Measurements from ENCODE around the gene CXorf49. TPM values are rescaled to one million over a fixed set of nuclear protein-coding genes. Genes with fewer than 3 reads are reported as not detected.
"Not testable (repeated sequence)": the region's sequence is repeated elsewhere in the genome, so short reads cannot be mapped to it uniquely, and the experiment has no call there.

CXorf49 gene
- total RNA-seq (2014; rRNA removed; shearing (Covaris generic)), result not detected in 2 replicates

GRCh38 chrX:71718185-71718584 lies at the start of gene CXorf49:
TSS of gene CXorf49 (minus strand) at chrX:71718285. CDS start at chrX:71718151, 134 bp downstream.
- H3K27ac ChIP-seq; H3K4me1 ChIP-seq (replicated peaks); H3K27me3 ChIP-seq (replicated peaks); DNase-seq (ENCODE audit: low read depth in 1 of 2, low spot score in 2 of 2); H3K9me3 ChIP-seq (replicated peaks); H3K36me3 ChIP-seq; H3K4me3 ChIP-seq: not testable (repeated sequence)

- H3K4me1 ChIP-seq (replicated peaks); DNase-seq (ENCODE audit: low read depth in 1 of 2, low spot score in 2 of 2); H3K9me3 ChIP-seq (replicated peaks); H3K36me3 ChIP-seq; H3K27ac ChIP-seq; H3K4me3 ChIP-seq; H3K27me3 ChIP-seq (replicated peaks): not testable (repeated sequence)
Observed at GRCh38 chrX:71767134-71767533, 49.0 kb upstream of the CXorf49 start.

- not testable (repeated sequence) for H3K27me3 ChIP-seq (replicated peaks)
Observed at GRCh38 chrX:71765613-71766012, 47.5 kb upstream of the CXorf49 start.

GRCh38 chrX:71764832-71765231 lies 46.7 kb upstream of the CXorf49 start:
- not testable (repeated sequence) for H3K9me3 ChIP-seq (replicated peaks); DNase-seq (ENCODE audit: low read depth in 1 of 2, low spot score in 2 of 2); H3K4me3 ChIP-seq; H3K36me3 ChIP-seq; H3K27ac ChIP-seq; H3K4me1 ChIP-seq (replicated peaks); H3K27me3 ChIP-seq (replicated peaks)

More at GRCh38 chrX:71765613-71766012, 47.5 kb upstream of the CXorf49 start:
- not testable (repeated sequence) for H3K9me3 ChIP-seq (replicated peaks); H3K4me3 ChIP-seq; DNase-seq (ENCODE audit: low read depth in 1 of 2, low spot score in 2 of 2); H3K27ac ChIP-seq; H3K4me1 ChIP-seq (replicated peaks); H3K36me3 ChIP-seq

GRCh38 chrX:71763049-71763448 lies 45.0 kb upstream of the CXorf49 start, which contains the start of gene CXorf49B:
TSS of gene CXorf49B (plus strand) at chrX:71763349. CDS start at chrX:71763424, 75 bp downstream.
- H3K9me3 ChIP-seq (replicated peaks); H3K27ac ChIP-seq; H3K4me3 ChIP-seq; H3K27me3 ChIP-seq (replicated peaks); H3K4me1 ChIP-seq (replicated peaks); DNase-seq (ENCODE audit: low read depth in 1 of 2, low spot score in 2 of 2); H3K36me3 ChIP-seq: not testable (repeated sequence)

- H3K36me3 ChIP-seq; H3K4me1 ChIP-seq (replicated peaks); DNase-seq (ENCODE audit: low read depth in 1 of 2, low spot score in 2 of 2); H3K27ac ChIP-seq; H3K27me3 ChIP-seq (replicated peaks); H3K4me3 ChIP-seq; H3K9me3 ChIP-seq (replicated peaks): not testable (repeated sequence)
Observed at GRCh38 chrX:71760688-71761281, 42.7 kb upstream of the CXorf49 start.

GRCh38 chrX:71720289-71720886 lies 2.3 kb upstream of the CXorf49 start:
- H3K4me1 ChIP-seq (replicated peaks); H3K36me3 ChIP-seq; H3K27me3 ChIP-seq (replicated peaks); H3K27ac ChIP-seq; H3K9me3 ChIP-seq (replicated peaks); H3K4me3 ChIP-seq; DNase-seq (ENCODE audit: low read depth in 1 of 2, low spot score in 2 of 2): not testable (repeated sequence)

- H3K9me3 ChIP-seq (replicated peaks); H3K36me3 ChIP-seq; H3K4me3 ChIP-seq; H3K27ac ChIP-seq; DNase-seq (ENCODE audit: low read depth in 1 of 2, low spot score in 2 of 2); H3K4me1 ChIP-seq (replicated peaks); H3K27me3 ChIP-seq (replicated peaks): not testable (repeated sequence)
Observed at GRCh38 chrX:71719195-71719594, 1.1 kb upstream of the CXorf49 start.

GRCh38 chrX:71716323-71716722 lies 1.8 kb downstream of the CXorf49 start:
- not testable (repeated sequence) for DNase-seq (ENCODE audit: low read depth in 1 of 2, low spot score in 2 of 2); H3K9me3 ChIP-seq (replicated peaks)

GRCh38 chrX:71715551-71715950 lies 2.5 kb downstream of the CXorf49 start:
- H3K9me3 ChIP-seq (replicated peaks); DNase-seq (ENCODE audit: low read depth in 1 of 2, low spot score in 2 of 2); H3K4me1 ChIP-seq (replicated peaks); H3K27me3 ChIP-seq (replicated peaks); H3K36me3 ChIP-seq; H3K4me3 ChIP-seq; H3K27ac ChIP-seq: not testable (repeated sequence)

More at GRCh38 chrX:71716323-71716722, 1.8 kb downstream of the CXorf49 start:
- H3K4me1 ChIP-seq (replicated peaks); H3K27me3 ChIP-seq (replicated peaks); H3K4me3 ChIP-seq; H3K36me3 ChIP-seq; H3K27ac ChIP-seq: not testable (repeated sequence)

- H3K27ac ChIP-seq; H3K9me3 ChIP-seq (replicated peaks); H3K27me3 ChIP-seq (replicated peaks); H3K4me3 ChIP-seq; DNase-seq (ENCODE audit: low read depth in 1 of 2, low spot score in 2 of 2); H3K36me3 ChIP-seq; H3K4me1 ChIP-seq (replicated peaks): not testable (repeated sequence)
Observed at GRCh38 chrX:71714064-71714463, 4.0 kb downstream of the CXorf49 start.

- H3K4me1 ChIP-seq (replicated peaks); H3K9me3 ChIP-seq (replicated peaks); DNase-seq (ENCODE audit: low read depth in 1 of 2, low spot score in 2 of 2); H3K27ac ChIP-seq; H3K27me3 ChIP-seq (replicated peaks); H3K36me3 ChIP-seq; H3K4me3 ChIP-seq: not testable (repeated sequence)
Observed at GRCh38 chrX:71702853-71703252, 15.2 kb downstream of the CXorf49 start.

GRCh38 chrX:71699023-71699344 lies 19.1 kb downstream of the CXorf49 start:
- H3K36me3 ChIP-seq; H3K9me3 ChIP-seq (replicated peaks); H3K4me3 ChIP-seq; DNase-seq (ENCODE audit: low read depth in 1 of 2, low spot score in 2 of 2); H3K27me3 ChIP-seq (replicated peaks); H3K27ac ChIP-seq; H3K4me1 ChIP-seq (replicated peaks): not testable (repeated sequence)

- DNase-seq (ENCODE audit: low read depth in 1 of 2, low spot score in 2 of 2); H3K9me3 ChIP-seq (replicated peaks); H3K4me3 ChIP-seq; H3K4me1 ChIP-seq (replicated peaks); H3K27ac ChIP-seq; H3K36me3 ChIP-seq; H3K27me3 ChIP-seq (replicated peaks): not testable (repeated sequence)
Observed at GRCh38 chrX:71698299-71699022, 19.6 kb downstream of the CXorf49 start.
